ENCODE measurements around the gene TAF1A.

- TF ChIP-seq CTCF (IDR thresholded peaks at IDR 0.05) (no peak), POLR2A (IDR thresholded peaks at IDR 0.05; ENCODE audit: low read depth) (no peak), POLR2AphosphoS5 (IDR thresholded peaks at IDR 0.05) (no peak), EP300 (IDR thresholded peaks at IDR 0.05) (no peak)
Observed at GRCh38 chr1:222530852-222531251, 58.9 kb downstream of the TAF1A start.
